ENCODE data around the gene ASCC1.

The ASCC1 gene

DNA sequence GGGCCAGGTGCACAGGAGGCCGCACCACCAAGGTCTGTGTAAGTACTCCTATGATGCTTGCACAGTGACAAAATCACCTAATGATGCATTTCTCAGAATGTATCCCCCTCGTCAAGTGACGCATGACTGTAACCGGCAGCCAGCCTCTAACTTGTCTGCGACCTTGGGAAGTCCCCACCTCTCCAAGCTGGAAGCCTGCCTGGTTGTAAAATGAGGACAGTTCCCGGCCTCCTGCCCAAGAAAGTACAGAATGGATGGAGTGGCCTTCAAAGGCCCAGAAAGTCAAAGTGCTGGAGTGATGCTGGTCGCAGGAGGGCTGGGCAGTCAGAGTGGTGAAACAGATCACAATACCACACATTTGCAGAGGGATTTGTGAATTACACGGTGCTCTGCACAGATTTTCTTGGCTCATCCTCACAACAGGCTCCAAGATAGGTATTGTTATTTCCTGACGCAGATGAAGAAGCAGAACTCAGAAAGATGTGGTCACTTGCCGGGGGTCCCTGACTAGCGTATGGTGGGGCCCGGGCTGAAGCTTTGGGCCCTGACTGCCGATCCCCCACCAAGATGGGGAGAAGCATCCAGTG is 150.5 kb downstream of the ASCC1 start:
- DNase-seq (ENCODE audit: low spot score) = no peak

DNA sequence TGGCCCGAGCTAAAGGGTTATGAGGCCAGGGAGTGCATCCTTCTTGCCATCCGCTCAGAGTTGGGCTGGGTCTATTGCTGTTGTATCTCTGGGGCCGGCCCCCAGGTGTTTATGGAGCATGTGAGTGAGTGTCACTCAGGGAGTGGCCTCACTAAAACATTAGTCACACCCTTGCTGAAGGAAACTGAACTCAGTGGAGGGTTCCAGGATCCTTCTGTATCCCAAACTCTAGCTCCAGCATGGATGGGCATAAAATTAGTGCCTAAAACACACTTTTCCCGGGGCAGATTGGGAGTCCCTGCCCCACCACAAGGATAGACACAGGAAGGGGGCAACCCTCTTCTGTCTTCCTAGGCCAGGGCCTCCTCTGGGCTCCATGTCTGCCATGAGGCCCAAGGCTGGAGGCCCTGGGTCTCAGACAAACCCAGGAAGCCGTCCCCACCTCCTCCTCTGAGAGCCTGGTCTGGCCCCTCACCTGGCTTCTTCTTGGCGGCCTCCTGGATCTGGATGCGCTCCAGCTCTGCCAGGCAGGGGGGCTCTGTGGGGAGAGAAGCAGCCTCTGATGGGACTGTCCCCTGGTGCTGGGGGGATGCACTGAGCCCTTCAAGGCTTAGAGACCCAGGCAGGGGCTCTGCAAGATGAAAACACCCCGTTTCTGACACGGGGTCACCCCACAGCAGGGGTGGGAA is 152.2 kb downstream of the ASCC1 start:
- DNase-seq (ENCODE audit: low spot score) = no peak

DNA sequence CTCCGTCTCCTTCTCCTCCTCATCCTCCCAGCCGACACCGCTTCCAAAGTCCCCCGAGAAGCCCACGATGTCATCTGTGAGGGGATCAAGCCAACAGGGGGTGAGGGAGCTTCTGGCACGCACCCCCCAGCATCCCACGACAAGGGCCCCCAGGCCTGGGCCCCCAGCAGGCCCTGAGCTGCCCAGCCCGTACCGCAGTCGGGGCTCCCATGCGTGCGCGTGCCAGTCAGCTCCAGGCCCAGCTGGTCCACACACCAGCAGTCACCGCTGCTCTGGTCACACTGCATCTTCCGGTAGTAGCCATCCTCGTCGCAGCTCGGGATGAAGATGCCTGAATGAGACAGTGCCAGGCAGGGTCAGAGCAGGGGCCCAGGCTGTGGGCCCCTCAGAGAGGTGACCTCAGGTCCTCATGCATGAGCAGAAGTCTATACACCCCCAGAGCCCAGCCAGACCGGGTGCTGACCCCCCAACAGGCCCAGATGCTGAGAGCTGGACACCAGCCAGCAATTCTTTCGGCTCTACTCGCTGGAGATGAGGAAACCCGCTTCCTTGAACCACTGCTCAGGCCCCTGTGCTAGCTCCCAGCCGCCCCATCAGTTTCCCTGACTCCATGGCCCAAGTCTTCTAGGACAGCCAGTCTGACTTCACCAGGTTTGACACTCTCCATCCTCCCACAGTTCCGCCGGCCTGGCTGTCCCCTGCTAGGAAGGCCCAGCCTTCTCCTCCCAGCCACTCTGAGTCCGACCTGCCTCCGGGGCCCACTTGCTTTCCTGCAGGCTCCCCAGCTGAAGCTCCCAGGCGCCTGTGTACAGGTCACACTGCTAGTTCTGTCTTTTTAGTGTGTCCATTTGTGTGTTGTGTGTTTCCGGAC is 153.0 kb downstream of the ASCC1 start:
- no peak for DNase-seq (ENCODE audit: low spot score)

DNA sequence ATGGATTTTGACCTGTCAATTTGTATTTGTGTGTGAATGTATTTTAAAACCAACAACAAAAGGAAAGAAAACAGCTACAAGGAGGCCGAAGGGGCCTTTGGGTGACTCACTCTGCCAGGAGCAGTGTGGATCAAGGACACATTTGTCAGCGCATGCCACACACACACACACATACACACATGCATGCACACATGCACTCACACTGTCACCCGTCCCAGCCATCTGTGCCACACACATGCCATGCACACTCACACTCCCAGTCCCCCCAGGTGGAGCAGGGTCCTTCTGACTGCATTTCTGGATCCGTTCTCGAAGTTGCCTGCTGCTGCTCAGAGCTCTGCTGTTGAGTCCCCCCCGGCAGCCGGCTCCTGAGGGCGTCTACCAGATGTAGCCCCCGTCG is 153.7 kb downstream of the ASCC1 start:
- no peak for DNase-seq (ENCODE audit: low spot score)

DNA sequence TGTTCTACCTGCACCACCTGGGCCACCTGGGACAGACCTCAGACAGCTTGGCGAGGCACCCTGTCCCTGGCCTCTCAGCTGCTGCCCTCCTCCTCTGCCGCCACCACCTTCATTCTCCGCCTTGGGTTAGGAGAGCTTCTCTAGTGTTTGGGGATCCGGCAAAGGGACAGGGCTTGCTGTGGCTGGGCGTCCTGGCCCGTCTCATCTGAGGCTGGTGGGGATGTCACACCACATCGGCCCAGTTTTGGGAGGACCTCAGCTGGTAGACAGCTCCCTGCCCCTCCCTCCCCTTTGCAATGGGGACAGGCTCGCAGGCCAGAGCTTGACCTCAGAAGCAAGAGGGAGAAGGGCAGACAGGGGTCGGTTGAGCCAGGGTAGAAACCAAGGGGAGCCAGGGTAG is 154.1 kb downstream of the ASCC1 start:
- DNase-seq (ENCODE audit: low spot score) = no peak

DNA sequence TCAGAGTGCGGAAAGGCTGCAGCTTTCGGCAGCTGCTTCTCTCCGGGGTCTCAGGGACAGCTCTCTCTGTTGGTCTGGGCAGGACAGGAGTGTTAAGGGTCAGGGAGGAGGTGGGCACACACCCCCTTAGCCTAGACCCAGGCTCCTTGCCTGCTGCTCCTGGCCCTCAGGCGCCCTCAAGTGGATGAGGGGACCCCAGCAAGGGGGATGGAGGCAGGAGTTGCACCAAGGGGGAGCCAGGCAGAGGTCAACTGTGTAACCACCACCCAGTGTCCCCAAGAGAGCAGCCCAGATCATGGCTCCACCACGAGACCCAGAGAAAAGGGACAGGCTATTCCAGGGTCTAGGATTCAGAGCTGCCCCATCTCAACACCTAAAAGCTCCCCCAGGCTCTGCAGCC is 154.6 kb downstream of the ASCC1 start:
- no peak for DNase-seq (ENCODE audit: low spot score)

DNA sequence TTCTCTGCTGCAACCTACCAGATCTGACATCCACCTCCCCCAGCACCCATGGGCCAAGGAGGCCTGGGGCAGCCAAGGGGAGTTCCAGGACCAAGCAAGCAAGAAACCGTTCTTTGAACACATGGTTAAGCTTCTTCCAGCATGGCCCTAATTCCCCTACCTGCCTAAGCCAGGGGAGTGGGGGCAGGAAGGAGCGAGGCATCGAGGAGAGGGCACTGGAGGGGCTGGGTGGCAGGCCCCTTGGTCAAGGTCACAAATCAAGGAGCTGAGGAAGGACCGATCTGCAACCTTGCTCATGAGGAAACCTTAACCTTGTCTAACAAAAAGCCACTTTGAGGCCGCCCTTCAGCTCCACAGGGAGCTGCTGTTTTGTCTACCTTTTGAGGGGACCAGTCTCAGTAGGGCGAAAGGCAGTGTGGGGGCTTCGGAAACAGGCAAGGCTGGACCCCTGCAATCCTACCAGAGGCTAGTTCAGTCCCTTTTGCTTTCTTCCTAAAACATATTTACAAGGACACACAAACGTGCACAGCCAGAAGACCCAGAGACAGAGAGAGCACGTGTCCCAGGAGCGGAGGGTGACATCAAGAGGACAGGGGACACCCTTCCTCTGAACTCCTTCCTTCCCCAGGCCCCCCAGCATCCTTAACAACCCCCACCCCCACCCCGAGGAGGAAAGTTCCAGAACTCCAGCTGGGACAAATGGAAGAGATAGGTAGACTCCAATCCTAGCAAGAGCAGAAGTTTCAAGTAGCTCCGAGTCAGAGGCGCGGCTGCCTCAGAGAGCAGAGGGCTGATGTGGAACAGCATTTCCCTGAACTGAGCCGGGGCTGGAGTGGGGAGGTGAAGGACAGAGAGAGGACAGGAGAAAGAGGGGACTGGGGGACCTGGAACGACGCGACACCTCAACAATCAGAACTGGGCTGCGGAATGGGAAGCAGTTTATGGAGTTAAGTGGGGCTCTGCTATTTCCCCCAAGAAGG is 155.9 kb downstream of the ASCC1 start:
- no peak for DNase-seq (ENCODE audit: low spot score)

DNA sequence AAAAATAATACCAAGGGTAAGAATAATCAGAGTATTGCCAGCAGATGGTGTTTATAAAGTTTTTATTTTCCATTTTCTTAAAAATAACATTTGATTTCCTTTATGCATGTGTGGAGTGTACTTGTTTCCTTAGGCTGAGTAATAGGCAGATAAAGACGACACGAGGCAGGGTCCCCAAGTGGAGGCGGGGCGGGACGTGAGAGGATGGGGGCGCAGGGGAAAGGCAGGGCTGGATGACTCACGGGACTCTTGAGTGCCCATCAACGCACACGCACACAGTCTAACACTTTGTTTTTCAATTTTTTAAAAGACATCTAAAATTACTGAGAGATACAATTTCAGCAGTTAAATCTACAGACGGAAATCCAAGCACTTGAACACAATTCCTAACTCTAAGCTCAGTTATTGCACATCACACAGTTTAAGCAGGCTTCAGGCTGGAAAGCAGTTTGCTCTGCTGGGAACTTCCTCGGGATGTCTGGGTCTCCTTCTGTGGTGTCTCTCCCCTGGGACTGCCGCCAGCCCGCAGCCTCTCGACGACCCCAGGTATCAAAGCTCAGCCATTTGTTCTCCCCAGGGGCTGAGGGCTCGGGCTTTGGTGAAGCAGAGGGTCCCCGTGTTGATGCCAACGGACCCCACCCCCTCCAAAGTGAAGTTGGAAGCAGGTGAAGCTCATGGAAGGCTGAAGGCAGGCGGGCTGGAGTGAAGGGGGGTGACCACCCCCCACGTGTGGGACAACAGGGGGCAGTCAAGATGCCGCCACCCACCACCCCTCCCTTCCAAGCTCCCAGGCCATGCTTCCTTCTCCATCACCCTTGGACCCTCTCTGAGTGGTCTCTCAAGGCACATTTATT is 156.9 kb downstream of the ASCC1 start:
- DNase-seq (ENCODE audit: low spot score) = no peak

DNA sequence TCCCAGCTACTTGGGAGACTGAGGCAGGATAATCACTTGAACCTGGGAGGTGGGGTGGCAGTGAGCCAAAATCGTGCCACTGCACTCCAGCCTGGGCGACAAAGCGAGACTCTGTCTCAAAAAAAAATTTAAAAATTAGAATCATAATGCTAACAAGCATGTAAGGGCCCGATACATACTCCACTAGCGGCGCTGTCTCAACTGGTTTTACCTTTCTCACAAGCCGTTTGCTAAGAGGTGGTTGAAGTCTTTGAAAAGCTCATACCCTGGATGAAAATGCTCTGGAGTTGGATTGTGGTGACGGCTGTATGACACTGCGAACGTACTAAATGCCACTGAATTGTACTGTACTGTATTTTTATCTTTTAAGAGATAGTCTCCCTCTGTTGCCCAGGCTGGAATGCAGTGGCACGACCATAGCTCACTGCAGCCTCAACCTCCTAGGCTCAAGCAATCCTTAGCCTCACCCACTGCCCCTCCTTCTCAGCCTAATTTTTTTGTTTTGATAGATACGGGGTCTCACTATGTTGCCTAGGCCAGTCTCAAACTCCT is 157.7 kb downstream of the ASCC1 start:
- no peak for DNase-seq (ENCODE audit: low spot score)

DNA sequence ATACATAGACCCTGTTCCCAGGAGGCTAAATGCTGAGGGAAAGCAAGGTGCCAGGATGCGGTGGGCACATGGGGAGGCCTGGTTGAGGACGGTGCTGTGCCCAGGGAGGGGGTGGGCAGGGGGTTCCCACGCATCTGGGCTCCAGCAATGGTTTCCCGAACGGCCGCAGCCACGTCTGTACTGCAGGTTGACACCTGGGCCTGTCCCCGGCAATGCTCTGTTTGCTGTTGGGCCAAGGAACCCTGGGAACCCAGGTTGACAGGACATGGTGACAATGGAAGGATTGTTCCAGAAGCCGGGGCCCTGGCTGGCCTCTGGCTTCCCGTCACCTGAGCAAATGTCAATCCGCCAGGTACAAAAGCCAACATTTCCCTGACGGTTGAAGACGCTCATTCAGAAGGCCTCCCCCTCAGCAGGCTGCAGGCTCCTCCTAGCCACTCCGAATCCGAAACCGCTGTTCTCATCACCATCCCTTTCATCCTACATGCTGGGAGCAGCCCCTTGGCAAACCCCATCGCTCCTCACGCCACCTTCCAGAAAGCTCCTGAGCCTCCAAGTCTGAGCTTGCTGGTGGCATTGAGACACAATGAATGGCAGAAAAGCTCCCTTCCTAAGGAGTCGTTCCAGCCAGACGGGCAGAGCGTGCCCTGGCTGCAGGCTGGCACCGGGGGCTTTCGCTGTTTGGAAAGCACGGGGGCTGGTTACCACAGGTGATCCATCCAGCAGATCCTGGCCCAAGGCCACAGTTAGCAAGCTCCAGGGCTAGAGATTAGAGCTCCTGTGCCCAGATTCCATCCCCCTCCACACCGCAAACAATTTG is 158.9 kb downstream of the ASCC1 start:
- no peak for DNase-seq (ENCODE audit: low spot score)

DNA sequence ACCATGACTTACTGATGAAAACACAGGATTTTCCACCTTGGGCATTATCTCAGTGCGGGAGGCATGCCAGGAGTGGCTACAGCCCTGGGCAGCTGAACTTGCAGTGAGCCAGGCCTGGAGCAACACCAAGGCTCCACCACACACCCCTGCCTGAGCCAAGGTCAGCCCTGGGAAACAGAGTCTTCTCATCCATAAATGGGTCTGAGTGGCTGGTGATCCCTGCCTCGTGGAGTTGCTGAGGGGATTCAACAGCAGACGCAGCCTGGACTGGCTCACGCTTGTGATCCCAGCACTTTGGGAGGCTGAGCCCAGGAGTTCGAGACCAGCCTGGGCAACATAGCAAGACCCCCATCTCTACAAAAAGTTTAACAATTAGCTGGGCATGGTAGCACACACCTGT is 160.0 kb downstream of the ASCC1 start:
- no peak for DNase-seq (ENCODE audit: low spot score)

DNA sequence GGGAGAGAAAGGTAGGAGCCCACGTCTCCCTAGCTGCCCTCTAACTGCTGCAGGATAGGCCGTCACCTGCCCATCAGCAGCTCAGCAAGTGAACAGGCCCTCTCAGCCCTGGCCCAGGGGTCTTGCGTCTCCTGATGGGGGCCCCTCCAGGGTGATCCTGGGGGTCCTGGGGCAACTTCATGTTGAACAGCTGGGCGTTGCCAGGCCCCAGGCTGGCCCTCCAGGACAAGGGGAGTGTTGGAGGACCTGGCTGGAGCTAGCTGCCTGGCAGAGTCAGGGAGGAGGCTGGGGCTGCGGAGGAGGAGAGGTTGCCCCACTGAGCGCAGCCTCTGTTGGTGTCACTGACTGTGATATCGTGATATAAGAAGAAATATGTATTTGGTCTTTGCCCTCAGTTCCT is 162.4 kb downstream of the ASCC1 start:
- no peak for DNase-seq (ENCODE audit: low spot score)

DNA sequence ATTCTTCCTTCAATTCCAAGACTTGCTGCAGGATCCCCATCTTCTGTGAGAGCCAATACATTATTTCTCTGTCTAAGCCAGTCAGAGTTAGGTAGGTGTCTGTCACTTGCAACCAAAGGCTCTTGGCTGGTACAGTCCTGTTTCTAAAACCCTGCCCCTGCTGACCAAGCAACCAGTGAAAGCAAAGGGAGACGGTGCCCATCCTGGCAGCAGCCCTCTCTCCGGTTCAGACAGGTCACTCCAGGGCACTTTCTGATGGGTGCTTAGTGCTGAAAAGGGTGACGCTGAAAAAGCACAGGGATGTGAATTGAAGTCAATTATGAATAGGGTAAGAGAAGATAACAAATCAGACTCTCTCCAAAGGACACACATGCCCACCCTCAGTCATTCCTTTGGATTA is 165.2 kb downstream of the ASCC1 start:
- DNase-seq (ENCODE audit: low spot score) = no peak

DNA sequence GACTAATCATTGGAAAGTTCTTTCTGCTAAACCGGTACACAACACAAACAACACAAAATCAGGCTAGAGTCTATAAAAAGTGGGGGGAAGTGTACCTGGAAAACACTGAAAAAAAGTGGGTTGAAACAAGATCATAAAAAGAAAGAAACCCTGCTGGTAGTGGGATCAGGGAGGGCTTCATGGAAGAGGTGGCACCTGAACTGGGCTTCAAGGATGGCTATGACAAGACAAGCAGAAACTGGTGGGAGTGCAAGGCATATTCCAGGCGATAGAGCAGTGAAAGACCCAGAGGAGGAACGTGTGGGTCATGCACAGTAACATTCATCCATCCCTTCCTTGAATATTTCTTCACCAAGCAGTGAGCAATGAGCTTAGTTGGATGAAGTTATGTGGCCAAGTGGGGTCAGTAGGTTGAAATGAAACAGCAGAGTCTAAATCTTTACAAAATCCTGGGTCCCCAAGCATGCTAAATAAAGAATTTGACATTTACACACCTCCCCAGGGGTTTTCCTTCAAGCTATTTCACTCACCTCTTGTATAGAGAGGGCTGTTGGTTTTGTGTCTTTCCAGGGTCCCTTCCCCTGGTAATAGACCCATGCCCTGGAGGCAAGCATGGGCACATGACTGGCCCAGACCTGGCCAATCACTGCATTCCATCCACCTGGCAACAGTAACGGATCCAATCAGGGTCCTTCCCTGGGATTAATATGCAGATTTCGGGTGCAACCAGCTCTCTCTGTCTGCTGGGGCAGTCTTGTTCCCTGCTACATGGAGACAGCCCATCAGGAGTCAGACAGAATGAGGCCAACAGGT is 165.9 kb downstream of the ASCC1 start:
- DNase-seq (ENCODE audit: low spot score) = no peak

DNA sequence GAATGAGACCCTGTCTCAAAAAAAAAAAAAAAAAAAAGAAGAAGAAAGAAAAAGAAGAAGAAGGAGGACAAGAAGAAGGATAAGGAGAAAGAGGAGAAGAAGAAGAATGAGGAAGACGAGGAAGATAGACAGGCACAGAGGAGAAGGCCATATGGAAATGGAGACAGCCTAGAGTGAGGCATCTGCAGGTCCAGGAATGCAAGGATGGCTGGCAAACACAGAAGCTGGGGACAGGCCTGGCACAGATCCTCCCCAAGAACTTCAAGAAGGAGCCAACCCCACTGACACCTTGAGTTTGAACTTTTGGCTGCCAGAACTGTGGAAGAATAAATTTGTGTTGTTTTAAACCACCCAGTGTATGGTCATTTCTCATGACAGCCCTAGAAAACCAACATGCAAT is 166.6 kb downstream of the ASCC1 start:
- DNase-seq (ENCODE audit: low spot score) = no peak

DNA sequence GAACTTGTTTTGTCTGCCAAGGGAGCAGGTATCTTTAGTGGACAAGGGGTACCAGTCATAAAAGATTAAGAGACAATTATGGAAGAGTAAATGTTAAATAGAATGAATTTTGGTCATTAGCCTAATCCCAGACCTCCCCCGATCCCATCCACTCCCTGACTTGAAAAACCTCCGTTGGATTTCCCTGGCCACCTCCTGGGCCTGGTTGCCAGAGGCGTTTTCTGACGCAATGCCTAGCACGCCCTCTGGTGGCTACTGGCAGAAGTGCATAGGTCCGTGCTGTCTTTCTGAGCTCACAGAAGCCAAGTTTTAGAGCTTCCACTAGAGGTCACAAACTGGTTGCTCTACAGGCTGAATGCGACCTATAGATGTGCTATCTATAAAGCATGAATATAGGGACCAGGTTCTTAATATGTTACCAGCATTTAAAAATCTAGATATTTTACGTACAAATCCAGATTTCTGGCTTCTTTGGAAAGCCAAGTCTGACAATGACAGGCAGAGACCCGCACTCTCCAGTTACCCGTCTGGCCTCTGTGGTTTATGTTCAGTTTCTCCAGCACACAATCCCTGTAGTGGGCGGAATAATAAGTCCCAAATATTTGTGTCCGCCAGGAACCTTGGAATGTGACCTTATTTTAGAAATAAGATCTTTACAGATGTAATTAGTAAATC is 167.5 kb downstream of the ASCC1 start:
- peak; percentile 90 for DNase-seq (ENCODE audit: low spot score)
